Measurements from ENCODE around the gene AICDA. TPM values are rescaled to one million over a fixed set of nuclear protein-coding genes. Genes with fewer than 3 reads are reported as not detected.

Gene AICDA
- total RNA-seq = not detected

DNA sequence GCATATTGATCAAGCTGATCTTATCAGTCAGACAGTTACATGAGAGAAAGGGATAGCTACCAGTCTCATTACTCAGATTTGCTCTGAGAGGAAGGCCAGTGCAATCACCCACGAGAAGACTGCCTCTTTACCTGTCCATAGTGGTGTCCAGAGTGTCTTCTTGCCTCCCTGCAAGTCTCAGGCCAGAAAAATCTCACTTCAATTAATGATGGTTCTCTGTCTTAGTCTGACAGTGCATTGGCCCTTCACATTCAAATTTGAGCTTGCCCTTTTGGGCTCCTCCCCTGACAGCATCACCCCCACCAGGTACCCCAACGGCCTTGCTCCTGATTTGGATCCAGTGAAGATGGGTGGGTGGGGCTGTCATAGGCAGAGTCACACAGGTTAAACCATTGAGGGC lies at the start of gene AICDA:
TSS of gene AICDA (minus strand) at position 231 of the 400 bp plus-strand sequence. CDS start at position 139, 92 bp downstream.
- H3K27me3 Mint-ChIP-seq = peaks cover under 1% of the 10 kb centered on the region
- H3K27ac Mint-ChIP-seq = no peak within 1 kb of the TSS
- DNase-seq (no peak), ATAC-seq (no peak)
- H3K4me3 Mint-ChIP-seq = no peak within 1 kb of the TSS
- H3K9me3 Mint-ChIP-seq (ENCODE audit: low read depth) = no peaks in the 10 kb centered on the region
- H3K36me3 Mint-ChIP-seq (ENCODE audit: low read depth) = no peaks in the 10 kb centered on the region
- peaks cover 11% of the 10 kb centered on the region for H3K4me1 Mint-ChIP-seq
- CTCF ChIA-PET = interaction anchor here (1.2 to 2.6 kb wide), 2 partner anchors 35 to 69 kb away, joined by 3 to 16 read pairs; no protein-coding TSS in a partner anchor
- intact Hi-C loops (cut with DNase I, micrococcal nuclease) = no loop called here
- POLR2A ChIA-PET = interaction anchor here (0.7 kb wide), 1 partner anchor 109 kb away, joined by 5 read pairs; no protein-coding TSS in a partner anchor

DNA sequence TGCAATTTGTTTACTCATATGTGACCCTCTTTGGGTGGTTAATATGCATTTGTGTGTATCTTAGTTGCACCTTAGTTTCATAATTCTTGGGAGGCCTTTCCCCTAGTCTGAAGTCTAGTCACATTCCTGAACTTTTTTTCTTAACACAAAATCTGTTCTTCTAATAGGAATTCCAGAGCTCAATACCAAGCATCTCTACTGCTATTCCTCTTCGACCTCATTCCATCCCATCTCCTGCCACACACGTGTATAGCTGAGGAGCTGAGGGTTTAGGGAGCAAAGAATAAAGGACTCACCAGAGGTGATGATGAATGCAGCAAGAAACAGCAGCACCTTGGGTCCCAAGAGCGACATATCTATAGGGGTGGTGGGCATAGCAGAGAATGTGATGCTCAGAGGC lies 49.1 kb upstream of the AICDA start:
- Mint-ChIP-seq H3K27ac (no peak overlapping the region), H3K4me1 (no peaks in the 10 kb centered on the region), H3K9me3 (ENCODE audit: low read depth) (no peaks in the 10 kb centered on the region), H3K4me3 (no peak overlapping the region), H3K27me3 (peaks cover 4% of the 10 kb centered on the region), H3K36me3 (ENCODE audit: low read depth) (no peaks in the 10 kb centered on the region)
- intact Hi-C loops (cut with DNase I, micrococcal nuclease) = no loop called here
- CTCF ChIA-PET = interaction anchor here (1.6 to 1.7 kb wide), 2 partner anchors 229 to 388 kb away, joined by 7 read pairs; no protein-coding TSS in a partner anchor
- no peak for ATAC-seq
- DNase-seq = no peak
- POLR2A ChIA-PET = no interaction called here

DNA sequence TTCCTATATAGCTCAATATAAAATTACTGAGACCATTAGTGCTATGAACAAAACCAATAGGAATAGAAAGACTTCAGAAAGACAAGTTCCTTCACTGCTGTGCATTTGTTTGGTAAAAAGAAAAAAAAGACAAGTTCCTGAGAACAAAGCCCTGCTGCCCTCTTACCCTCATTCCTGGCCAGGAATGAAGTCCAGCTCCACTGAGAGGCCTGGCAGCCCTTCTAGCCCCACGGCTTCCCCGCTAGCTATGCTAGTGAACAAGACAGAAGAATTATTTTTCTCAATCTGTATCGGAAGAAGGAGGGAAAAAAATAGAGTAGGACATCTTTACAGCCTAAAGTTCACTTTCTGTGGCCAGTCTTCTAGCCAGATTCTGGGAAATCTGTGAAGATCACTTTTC lies 48.4 kb upstream of the AICDA start:
- Mint-ChIP-seq H3K4me3 (no peak overlapping the region), H3K9me3 (ENCODE audit: low read depth) (no peaks in the 10 kb centered on the region), H3K4me1 (no peaks in the 10 kb centered on the region), H3K27me3 (peaks cover 4% of the 10 kb centered on the region), H3K27ac (no peak overlapping the region), H3K36me3 (ENCODE audit: low read depth) (no peaks in the 10 kb centered on the region)
- DNase-seq = no peak
- intact Hi-C loops (cut with DNase I, micrococcal nuclease) = no loop called here
- CTCF ChIA-PET = interaction anchor here (0.6 to 1.7 kb wide), 3 partner anchors 224 to 389 kb away, joined by 3 to 7 read pairs (median 7); no protein-coding TSS in a partner anchor
- POLR2A ChIA-PET = no interaction called here
- ATAC-seq = no peak

DNA sequence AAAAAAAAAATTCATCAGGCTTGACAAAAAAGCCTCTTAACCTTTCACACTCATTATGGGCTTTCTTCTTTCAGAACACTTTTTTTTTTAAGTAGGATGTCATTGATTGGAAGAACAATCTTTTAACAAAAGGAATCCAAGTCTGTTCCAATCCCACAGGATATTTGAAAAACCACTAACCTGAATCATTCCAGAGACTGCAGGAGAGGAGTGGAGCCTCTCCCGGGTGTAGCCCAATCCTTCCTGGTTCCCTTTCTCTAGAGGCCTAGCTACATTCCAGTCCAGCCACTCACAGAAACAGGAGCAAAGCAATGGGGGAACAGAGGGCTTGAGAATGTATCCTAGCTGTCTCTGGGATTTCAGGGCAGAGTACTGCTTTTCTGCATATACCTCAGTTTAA lies 45.7 kb upstream of the AICDA start:
- no peak for ATAC-seq
- ChIA-PET POLR2A (interaction anchor here (0.7 kb wide), 1 partner anchor 289 kb away, joined by 8 read pairs; no protein-coding TSS in a partner anchor), CTCF (interaction anchor here (0.6 to 2.5 kb wide), 8 partner anchors 11 to 391 kb away, joined by 3 to 22 read pairs (median 4); no protein-coding TSS in a partner anchor)
- H3K4me3 Mint-ChIP-seq = no peak overlapping the region
- intact Hi-C loops (cut with DNase I, micrococcal nuclease) = loop anchor here in 1 of 2 experiments (5.0 kb wide), 1 partner anchor 234 kb away; no protein-coding TSS in a partner anchor
- peaks cover 6% of the 10 kb centered on the region for H3K27me3 Mint-ChIP-seq
- H3K9me3 Mint-ChIP-seq (ENCODE audit: low read depth) = no peaks in the 10 kb centered on the region
- H3K4me1 Mint-ChIP-seq = no peaks in the 10 kb centered on the region
- DNase-seq = no peak
- no peak overlapping the region for H3K27ac Mint-ChIP-seq
- H3K36me3 Mint-ChIP-seq (ENCODE audit: low read depth) = no peaks in the 10 kb centered on the region

DNA sequence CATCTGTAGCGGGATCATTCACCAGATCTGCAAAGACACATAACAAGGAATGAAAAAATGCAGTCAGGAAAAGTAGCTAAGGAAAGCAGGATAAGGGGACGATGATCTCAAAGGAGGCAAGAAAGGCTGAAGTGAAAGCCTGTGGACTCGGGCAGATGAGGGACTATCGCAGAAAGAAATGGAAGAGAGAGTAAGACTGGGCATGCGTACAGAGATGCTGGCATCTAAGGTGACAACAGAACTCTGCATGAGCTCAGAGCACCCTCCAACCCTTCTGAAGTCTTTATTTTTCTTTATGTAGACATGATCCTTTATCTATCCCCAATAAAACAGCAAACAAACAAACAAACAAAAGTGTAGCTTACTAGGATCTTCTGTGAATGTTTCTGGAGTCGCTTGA lies 42.8 kb upstream of the AICDA start:
- no peaks in the 10 kb centered on the region for H3K9me3 Mint-ChIP-seq (ENCODE audit: low read depth)
- DNase-seq = no peak
- no peaks in the 10 kb centered on the region for H3K36me3 Mint-ChIP-seq (ENCODE audit: low read depth)
- intact Hi-C loops (cut with DNase I, micrococcal nuclease) = loop anchor here in 1 of 2 experiments (5.0 kb wide), 1 partner anchor 237 kb away; no protein-coding TSS in a partner anchor
- CTCF ChIA-PET = interaction anchor here (0.6 to 2.7 kb wide), 5 partner anchors 16 to 394 kb away, joined by 3 to 12 read pairs (median 3); no protein-coding TSS in a partner anchor
- H3K27me3 Mint-ChIP-seq = peaks cover 10% of the 10 kb centered on the region
- H3K27ac Mint-ChIP-seq = no peak overlapping the region
- no peaks in the 10 kb centered on the region for H3K4me1 Mint-ChIP-seq
- ATAC-seq = no peak
- POLR2A ChIA-PET = interaction anchor here (0.6 kb wide), 2 partner anchors 11 to 161 kb away, joined by 3 read pairs; no protein-coding TSS in a partner anchor
- H3K4me3 Mint-ChIP-seq = no peak overlapping the region

DNA sequence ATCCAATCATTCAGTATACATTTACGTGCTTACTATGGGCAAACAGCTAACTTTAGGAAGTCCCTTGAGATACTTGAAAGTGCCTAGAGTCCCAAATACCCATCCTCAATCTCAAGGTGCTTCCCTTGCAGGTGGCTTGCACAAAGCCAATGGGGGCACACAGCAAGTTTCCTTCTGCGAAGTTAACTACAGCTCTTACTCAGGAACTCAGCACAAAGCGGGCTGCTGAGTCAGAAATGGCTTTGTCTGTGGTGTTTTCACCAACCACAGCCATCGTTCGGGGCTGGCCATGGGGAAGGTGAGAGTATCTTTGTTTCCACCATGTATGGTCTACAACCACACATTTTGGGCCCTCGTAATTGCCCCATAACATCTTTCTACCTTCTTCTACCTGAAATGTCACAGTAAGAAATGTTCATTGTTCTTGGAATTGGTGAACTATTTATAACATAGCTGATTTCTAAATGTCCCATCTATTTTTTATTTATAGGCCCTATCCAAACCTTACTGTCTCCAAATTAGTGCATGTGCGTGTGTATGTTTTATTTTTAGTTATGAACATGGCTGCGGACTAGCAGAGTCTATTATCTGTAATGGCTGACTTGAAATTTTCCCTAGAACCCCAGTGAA lies 36.0 kb upstream of the AICDA start:
- POLR2A ChIA-PET = no interaction called here
- Mint-ChIP-seq H3K9me3 (ENCODE audit: low read depth) (no peaks in the 10 kb centered on the region), H3K27me3 (peaks cover 16% of the 10 kb centered on the region), H3K36me3 (ENCODE audit: low read depth) (no peaks in the 10 kb centered on the region), H3K4me3 (no peak overlapping the region), H3K4me1 (peaks cover 42% of the 10 kb centered on the region), H3K27ac (no peak overlapping the region)
- DNase-seq (peak; percentile 88), ATAC-seq (peak; percentile 79)
- intact Hi-C loops (cut with DNase I, micrococcal nuclease) = loop anchor here (1.0 to 10.0 kb wide), 7 partner anchors 25 to 597 kb away; partner anchors contain the start of gene CLEC4E (in 1 of the 2)
- CTCF ChIA-PET = interaction anchor here (0.5 to 1.7 kb wide), 7 partner anchors 9 to 400 kb away, joined by 3 to 8 read pairs (median 3); partner anchors contain the start of gene M6PR

DNA sequence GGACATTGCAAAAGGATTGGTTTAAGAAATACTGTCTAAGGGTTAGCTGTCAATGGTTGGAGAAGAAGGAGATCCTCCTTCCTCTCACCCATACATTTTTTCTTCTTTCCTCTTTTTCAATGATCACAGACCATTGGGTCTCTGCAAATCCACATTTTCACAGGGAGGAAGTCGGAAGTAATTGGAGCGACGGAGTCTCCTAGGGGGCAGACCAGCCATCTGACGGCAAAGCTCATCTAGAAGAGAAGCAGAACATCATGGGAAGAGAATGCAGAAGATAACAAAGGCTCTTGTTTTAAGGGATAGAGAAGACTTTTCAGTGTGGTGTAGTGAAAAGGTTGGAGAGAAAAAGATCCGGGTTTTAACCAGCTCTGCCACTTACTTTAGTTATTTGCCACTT lies 35.3 kb upstream of the AICDA start:
- DNase-seq (no peak), ATAC-seq (no peak)
- no peaks in the 10 kb centered on the region for H3K36me3 Mint-ChIP-seq (ENCODE audit: low read depth)
- H3K4me3 Mint-ChIP-seq = no peak overlapping the region
- CTCF ChIA-PET = interaction anchor here (0.6 to 1.7 kb wide), 5 partner anchors 9 to 383 kb away, joined by 3 to 8 read pairs (median 3); partner anchors contain the start of gene M6PR
- H3K27me3 Mint-ChIP-seq = peaks cover 14% of the 10 kb centered on the region
- H3K4me1 Mint-ChIP-seq = peaks cover 45% of the 10 kb centered on the region
- POLR2A ChIA-PET = no interaction called here
- no peaks in the 10 kb centered on the region for H3K9me3 Mint-ChIP-seq (ENCODE audit: low read depth)
- intact Hi-C loops (cut with DNase I, micrococcal nuclease) = loop anchor here (1.0 to 10.0 kb wide), 7 partner anchors 25 to 597 kb away; partner anchors contain the start of gene CLEC4E (in 1 of the 2)
- H3K27ac Mint-ChIP-seq = no peak overlapping the region

DNA sequence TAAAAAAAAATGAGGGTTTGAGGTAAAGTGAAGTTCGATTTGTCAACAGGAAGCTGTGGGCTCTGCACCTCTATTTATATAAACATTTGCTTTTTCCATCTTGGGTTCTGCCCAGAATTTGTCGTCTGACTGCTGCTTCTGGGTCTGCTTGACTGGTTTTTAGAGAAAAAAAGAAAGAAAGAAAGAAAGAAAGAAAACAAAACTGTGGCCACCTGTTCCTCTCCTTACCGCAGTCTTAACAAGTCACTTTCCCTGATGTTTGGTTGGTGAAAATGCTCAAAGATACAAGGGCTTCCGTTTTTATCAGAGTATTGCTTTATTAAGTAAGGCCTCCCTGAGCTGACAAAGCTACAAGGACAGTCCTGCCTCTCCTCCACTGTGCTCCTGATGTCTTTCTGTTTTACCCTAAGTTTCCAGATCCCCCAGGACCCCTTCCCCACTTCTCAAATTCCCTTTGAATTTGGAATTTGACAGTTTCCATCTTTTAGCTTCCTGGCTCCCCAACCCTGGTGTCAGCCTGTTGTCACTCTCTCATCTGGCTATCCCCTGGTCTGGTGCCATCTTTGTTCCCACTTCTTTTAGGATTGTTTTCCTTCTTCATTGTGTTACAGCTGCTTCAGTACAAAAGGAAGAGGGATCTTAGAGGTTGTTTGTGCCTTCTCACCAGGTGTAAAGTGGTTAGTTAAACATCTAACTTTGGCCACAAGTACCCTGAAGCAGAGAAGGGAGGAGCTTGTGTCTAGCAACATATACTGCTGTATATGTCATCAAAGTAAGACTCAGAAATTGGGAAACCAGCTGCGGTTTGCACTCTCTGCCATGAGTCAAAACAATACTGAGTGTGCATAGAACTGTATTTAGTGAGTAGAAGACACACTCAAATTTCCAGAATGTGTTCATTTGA lies 31.9 kb upstream of the AICDA start:
- Mint-ChIP-seq H3K27me3 (peaks cover 6% of the 10 kb centered on the region), H3K9me3 (ENCODE audit: low read depth) (no peaks in the 10 kb centered on the region), H3K4me1 (peaks cover 45% of the 10 kb centered on the region), H3K27ac (peak overlapping the region; percentile 80), H3K4me3 (peak overlapping the region; percentile 1), H3K36me3 (ENCODE audit: low read depth) (no peaks in the 10 kb centered on the region)
- intact Hi-C loops (cut with DNase I, micrococcal nuclease) = loop anchor here (1.0 to 10.0 kb wide), 6 partner anchors 102 to 720 kb away; partner anchors contain the start of gene CLEC4E (in 1 of the 2)
- ChIA-PET CTCF (interaction anchor here (0.6 to 1.4 kb wide), 6 partner anchors 14 to 246 kb away, joined by 3 to 6 read pairs (median 3); no protein-coding TSS in a partner anchor), POLR2A (no interaction called here)
- peak; percentile 80 for DNase-seq
- ATAC-seq = peak; percentile 89

DNA sequence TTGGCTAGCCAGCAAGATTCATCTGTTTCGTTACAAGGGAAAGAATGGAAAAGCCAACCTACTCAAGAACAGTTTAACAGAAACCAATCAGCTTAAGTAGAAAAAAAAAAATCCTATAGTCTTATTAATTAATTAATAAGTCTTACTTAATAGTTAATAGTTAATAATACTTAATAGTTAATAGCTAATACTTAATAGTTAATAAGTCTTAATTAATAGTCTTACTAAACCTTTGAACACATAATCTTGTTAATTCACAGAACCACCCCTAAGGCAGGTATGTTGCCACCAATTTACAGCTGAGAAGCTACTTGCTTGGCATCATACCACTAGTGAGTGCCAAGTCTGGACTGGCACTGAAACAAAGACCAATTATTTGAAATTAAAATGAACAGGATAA lies 30.1 kb upstream of the AICDA start:
- Mint-ChIP-seq H3K9me3 (ENCODE audit: low read depth) (no peaks in the 10 kb centered on the region), H3K27me3 (peaks cover 4% of the 10 kb centered on the region), H3K27ac (no peak overlapping the region), H3K36me3 (ENCODE audit: low read depth) (no peaks in the 10 kb centered on the region), H3K4me1 (peaks cover 27% of the 10 kb centered on the region), H3K4me3 (no peak overlapping the region)
- no peak for ATAC-seq
- ChIA-PET CTCF (interaction anchor here (0.6 to 1.6 kb wide), 4 partner anchors 33 to 411 kb away, joined by 4 to 10 read pairs (median 4); no protein-coding TSS in a partner anchor), POLR2A (no interaction called here)
- no peak for DNase-seq
- intact Hi-C loops (cut with DNase I, micrococcal nuclease) = loop anchor here in 1 of 2 experiments (10.0 kb wide), 1 partner anchor 602 kb away; no protein-coding TSS in a partner anchor

DNA sequence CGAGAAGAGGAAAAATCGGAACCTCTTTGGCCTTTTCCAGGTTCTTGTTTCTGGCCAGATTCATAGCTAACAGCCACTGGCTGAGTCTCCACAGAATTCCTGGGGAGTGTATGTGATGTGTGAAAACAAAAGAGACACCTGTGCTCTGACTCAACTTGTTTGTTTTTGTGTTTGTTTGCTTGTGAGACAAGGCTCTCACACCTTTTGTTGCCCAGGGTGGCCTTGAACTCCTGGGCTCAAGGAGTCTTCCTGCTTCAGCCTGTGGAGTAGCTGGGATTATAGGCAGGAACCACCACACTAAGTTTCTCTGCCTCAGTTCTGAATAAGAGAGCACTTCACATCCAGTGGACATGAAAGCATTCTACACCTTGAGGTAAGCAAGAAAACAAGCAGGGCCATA lies 27.3 kb upstream of the AICDA start:
- H3K36me3 Mint-ChIP-seq (ENCODE audit: low read depth) = no peaks in the 10 kb centered on the region
- CTCF ChIA-PET = interaction anchor here (0.6 kb wide), 1 partner anchor 15 kb away, joined by 3 read pairs; no protein-coding TSS in a partner anchor

DNA sequence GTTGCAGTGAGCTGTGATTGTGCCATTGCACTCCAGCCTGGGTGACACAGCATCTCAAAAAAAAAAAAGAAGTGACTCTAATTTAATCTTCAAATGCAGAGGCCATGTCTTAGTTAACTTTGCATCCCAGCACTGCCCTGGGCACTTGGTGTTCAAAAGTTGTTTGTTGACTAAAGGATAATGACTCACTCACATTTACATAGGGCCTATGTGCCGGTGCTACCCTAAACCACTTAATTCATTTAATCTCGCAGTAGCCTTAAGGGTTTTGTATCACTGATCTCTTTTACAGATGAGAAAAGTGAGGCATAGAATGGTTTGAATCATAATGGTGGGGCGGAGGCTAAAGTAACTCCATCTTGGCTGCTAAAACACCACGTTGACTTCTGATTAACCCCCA lies 26.3 kb upstream of the AICDA start:
- ATAC-seq = no peak
- DNase-seq = no peak
- ChIA-PET CTCF (no interaction called here), POLR2A (no interaction called here)
- Mint-ChIP-seq H3K9me3 (ENCODE audit: low read depth) (no peaks in the 10 kb centered on the region), H3K36me3 (ENCODE audit: low read depth) (no peaks in the 10 kb centered on the region), H3K4me1 (peaks cover 6% of the 10 kb centered on the region), H3K4me3 (no peak overlapping the region), H3K27ac (no peak overlapping the region), H3K27me3 (peaks cover 4% of the 10 kb centered on the region)
- intact Hi-C loops (cut with DNase I, micrococcal nuclease) = no loop called here

More for the DNA sequence above, 27.3 kb upstream of the AICDA start:
- Mint-ChIP-seq H3K27me3 (peaks cover 4% of the 10 kb centered on the region), H3K9me3 (ENCODE audit: low read depth) (no peaks in the 10 kb centered on the region), H3K4me3 (no peak overlapping the region), H3K4me1 (peaks cover 15% of the 10 kb centered on the region), H3K27ac (no peak overlapping the region)
- POLR2A ChIA-PET = no interaction called here
- intact Hi-C loops (cut with DNase I, micrococcal nuclease) = loop anchor here in 1 of 2 experiments (10.0 kb wide), 1 partner anchor 605 kb away; no protein-coding TSS in a partner anchor
- DNase-seq = no peak
- no peak for ATAC-seq
